ENCODE data around the gene SSTR5.

The SSTR5 gene

GRCh38 chr16:1067629-1068028, 4.9 kb upstream of the SSTR5 start:
- DNase-seq, result no peak
- no peak for TF ChIP-seq POLR2A (IDR thresholded peaks at IDR 0.05; ENCODE audit: low read length)
- no peak for TF ChIP-seq GATA1 (IDR thresholded peaks at IDR 0.05; ENCODE audit: low read depth, low read length)

DNA sequence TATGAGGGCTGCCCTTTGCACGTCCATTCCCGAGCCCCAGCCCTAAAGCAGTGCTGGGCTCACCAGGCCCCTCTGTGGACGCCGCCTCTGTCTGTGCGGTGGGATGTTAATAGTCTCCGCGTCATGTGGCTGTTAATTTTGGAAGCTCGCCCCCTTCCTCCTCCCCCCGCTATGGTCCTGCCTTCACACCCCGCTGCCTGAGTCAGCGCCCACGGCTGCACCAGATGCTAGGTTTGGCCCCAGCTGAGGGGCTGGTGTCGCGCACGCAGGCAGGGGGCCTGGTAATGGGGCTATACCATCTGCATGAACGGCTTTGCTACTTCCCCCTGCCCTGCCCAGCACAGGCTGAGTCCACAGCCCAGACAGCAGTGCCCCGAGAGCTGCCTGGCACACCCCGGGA, 4.1 kb upstream of the SSTR5 start:
- DNase-seq, result no peak
- TF ChIP-seq GATA1 (IDR thresholded peaks at IDR 0.05; ENCODE audit: low read depth, low read length) (no peak), POLR2A (IDR thresholded peaks at IDR 0.05; ENCODE audit: low read length) (no peak)

GRCh38 chr16:1069154-1069553, 3.4 kb upstream of the SSTR5 start:
- TF ChIP-seq POLR2A (IDR thresholded peaks at IDR 0.05; ENCODE audit: low read length) (no peak), GATA1 (IDR thresholded peaks at IDR 0.05; ENCODE audit: low read depth, low read length) (no peak)
- DNase-seq, result no peak

DNA sequence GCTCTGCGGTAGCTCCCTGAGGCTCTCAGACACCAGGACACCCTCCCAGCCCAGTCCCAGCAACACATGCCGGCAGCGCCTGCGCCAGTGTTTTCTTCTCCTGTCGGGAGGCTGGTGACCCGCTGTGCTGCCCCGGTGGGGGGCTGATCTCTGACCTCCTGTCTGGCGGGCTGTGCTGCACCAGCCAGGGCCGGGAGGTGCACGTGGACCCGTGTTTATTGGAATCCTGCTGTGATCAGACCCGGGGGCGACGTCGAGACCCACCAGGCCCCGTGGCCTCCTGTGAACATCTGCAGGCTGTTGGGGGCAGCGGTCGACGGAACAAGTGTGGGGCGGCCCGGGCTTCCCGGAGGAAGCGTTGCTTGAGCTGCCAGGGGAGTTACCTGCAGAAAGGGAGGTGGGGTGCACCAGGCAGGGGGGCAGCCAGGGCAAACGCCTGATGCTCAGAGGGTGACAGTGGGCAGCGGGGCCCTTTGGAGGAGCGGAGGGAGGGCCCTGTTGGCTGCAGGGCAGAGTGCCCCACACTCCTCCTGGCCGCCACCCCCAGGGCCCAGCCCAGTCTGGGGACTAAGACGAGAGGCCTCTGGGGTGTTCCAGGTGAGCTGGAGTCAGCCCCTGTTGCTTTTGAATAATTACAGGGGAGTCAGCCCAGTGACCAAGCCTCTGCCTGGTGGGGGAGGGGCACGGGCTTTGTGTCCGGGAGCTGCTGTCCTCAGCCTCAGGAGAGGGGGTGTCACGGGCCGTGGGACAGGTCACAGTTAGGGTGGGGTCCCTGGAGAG, 2.3 kb upstream of the SSTR5 start:
- TF ChIP-seq GATA1 (IDR thresholded peaks at IDR 0.05; ENCODE audit: low read depth, low read length) (no peak), POLR2A (IDR thresholded peaks at IDR 0.05; ENCODE audit: low read length) (no peak)
- no peak for DNase-seq

- no peak for TF ChIP-seq POLR2A (IDR thresholded peaks at IDR 0.05; ENCODE audit: low read length)
- TF ChIP-seq GATA1 (IDR thresholded peaks at IDR 0.05; ENCODE audit: low read depth, low read length), result no peak
- no peak for DNase-seq
Observed at GRCh38 chr16:1070864-1071408, 1.6 kb upstream of the SSTR5 start.

DNA sequence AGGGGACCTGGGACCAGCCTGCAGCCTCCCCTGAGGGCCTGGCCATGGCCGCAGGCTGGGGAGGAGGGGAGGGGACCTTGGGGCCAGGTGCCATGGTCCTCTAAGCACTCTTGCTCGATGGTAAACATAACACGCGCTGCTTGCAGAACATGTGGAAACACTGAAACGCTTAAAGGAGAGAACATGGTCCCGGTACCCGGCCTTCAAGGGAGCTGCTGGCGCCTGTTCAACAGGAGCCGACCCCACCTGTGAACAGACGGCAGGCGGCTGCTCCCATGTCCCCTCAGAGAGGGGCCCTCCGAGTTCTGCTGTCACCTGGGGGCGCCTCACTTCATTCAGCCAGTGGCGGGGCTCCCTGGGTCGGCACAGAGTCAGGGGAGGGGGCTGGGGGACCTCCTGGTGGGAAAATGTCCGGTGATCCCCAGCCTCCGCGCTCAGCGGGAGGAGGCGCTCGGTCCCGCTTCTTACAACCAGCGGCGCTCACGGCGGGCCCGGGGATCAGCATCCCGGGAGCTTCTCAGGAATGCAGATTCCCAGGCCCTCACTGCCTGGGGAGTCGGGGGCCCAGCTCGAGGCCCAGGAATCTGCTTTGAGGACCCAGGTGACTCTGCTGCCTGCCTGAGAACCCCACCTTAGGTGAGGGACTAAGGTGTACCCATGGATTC, 854 bp upstream of the SSTR5 start:
- TF ChIP-seq GATA1 (IDR thresholded peaks at IDR 0.05; ENCODE audit: low read depth, low read length) (no peak), POLR2A (IDR thresholded peaks at IDR 0.05; ENCODE audit: low read length) (no peak)
- DNase-seq, result no peak

DNA sequence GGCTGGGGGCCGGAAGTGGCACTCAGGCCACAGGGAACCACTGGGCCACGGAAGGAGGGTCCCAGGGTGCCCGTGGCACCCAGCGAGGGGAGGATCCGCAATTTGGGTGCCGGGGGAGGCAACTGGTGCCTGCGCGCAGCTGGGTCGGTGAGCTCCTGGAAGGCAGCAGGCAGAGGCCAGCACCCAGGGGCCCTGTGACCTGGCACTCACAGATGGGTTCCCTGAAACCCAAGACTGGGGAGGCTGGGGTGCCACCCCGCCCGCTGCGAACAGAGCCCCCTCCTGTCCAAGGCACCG, 663 bp downstream of the SSTR5 start:
- no peak for DNase-seq
- TF ChIP-seq GATA1 (IDR thresholded peaks at IDR 0.05; ENCODE audit: low read depth, low read length), result no peak
- TF ChIP-seq POLR2A (IDR thresholded peaks at IDR 0.05; ENCODE audit: low read length), result no peak

DNA sequence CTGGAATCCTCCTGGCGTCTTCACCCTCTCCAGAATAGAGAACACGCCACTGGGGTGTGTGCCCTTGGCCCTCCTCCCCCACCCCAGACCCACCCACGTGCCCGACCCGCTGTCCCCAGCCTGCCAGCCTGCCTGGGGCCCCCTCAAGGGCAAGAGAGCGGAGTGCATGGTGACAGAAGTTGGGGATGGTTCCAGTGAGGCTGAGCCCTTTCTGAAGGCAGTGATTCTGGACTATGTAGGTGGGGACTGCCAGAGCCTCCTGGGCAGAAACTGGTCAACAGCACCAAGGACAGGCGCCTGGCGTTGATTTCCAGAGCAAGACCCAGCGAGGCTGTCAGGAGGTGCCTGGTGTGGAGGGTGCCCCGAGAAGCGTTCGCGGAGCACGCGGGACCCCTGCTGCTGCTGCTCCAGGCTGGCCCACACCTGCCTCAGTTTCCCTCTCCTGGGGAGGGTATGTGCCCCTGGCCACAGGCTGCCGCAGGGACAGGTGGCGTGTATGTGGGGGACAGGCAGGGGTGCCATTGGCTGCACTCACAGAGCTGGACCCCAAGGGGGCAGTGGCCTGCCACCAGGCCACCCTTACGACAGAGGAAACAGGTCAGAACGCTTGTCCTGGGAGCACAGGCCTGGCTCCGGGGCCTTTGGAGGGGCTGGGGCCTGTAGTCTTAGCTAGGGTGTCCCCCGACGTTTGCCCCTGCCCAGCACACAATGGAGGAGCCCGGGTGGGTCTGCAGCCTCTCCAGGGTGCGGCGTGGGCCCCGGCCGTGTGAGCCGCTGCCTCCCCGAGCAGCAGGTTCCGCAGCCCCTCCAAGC, 1.2 kb downstream of the SSTR5 start:
- TF ChIP-seq POLR2A (IDR thresholded peaks at IDR 0.05; ENCODE audit: low read length) (no peak), GATA1 (IDR thresholded peaks at IDR 0.05; ENCODE audit: low read depth, low read length) (no peak)
- DNase-seq, result no peak

- no peak for TF ChIP-seq POLR2A (IDR thresholded peaks at IDR 0.05; ENCODE audit: low read length)
- TF ChIP-seq GATA1 (IDR thresholded peaks at IDR 0.05; ENCODE audit: low read depth, low read length), result no peak
- DNase-seq, result no peak
Observed at GRCh38 chr16:1074379-1074649, 1.8 kb downstream of the SSTR5 start.

DNA sequence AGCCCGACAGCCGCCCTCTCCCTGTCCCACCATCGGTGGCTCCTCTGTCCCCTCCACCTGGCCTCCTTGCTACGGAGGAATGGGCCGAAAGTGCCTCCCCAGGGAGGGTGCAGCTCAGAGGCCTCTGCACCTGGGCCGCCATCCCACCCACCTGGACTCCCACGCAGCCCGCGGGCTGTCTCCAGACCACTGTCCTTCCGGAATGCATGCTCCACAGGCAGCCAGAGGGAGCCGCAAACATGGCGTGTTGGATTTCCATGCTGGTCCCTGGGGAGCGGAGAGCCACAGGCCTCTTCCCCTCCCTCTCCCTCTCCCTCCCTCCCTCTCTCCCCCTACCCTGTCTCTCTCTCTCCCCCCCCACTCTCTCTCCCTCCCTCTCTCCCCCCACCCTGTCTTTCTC, 3.0 kb downstream of the SSTR5 start:
- TF ChIP-seq POLR2A (IDR thresholded peaks at IDR 0.05; ENCODE audit: low read length) (no peak), GATA1 (IDR thresholded peaks at IDR 0.05; ENCODE audit: low read depth, low read length) (no peak)
- DNase-seq, result no peak

DNA sequence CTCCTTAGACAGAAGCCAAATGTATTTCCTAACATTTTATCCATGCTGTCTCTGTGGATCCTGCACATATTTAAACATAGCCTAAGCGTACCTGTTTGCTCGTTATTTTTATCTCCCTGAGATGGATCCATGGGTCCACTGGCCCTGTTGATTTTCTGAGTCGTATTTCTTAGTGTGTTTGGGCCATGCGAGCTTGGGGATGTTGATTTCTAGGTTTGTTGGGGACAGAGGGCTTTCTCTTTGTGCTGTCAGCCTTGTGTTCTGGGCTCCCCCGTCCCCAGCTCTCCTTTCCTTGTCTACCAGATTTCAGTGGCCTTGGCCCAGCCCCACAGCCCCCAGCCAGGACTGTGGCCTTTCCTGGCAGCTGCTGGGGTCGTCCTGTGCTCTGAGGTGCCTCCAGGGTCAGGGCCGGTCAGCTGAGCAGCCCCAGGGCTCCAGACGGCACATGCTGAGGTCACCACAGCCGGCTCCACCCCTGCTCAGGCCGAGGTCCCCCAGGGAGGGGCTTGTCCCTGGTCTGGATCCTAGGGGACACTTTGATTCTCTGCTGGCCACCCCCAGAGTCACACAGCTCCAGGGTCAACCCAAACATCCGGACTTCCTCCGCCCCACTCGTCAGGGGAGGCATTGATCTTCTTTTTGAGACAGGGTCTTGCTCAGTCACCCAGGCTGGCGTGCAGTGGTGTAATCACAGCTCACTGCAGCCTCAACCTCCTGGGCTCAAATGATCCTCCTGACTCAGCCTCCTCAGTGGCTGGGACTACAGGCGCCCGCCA, 4.4 kb downstream of the SSTR5 start:
- TF ChIP-seq POLR2A (IDR thresholded peaks at IDR 0.05; ENCODE audit: low read length) (no peak), GATA1 (IDR thresholded peaks at IDR 0.05; ENCODE audit: low read depth, low read length) (no peak)

GRCh38 chr16:1077877-1078578, 5.5 kb downstream of the SSTR5 start:
- TF ChIP-seq POLR2A (IDR thresholded peaks at IDR 0.05; ENCODE audit: low read length), result no peak
- TF ChIP-seq GATA1 (IDR thresholded peaks at IDR 0.05; ENCODE audit: low read depth, low read length), result no peak
- no peak for DNase-seq

More for the DNA sequence above, 4.4 kb downstream of the SSTR5 start:
- no peak for DNase-seq

DNA sequence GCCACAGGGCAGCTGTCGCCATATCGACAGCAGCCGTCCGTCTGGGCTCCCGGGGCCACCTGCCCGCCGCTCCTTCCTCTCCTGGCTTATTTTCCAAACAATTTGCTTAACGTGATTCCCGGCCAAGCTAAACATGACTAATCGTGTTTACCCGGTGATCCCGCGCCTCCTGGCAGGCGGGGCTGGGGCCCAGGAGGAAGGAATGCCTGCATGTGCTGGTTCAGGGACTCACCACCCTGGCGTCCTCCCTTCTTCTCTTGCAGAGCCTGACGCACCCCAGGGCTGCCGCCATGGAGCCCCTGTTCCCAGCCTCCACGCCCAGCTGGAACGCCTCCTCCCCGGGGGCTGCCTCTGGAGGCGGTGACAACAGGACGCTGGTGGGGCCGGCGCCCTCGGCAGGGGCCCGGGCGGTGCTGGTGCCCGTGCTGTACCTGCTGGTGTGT, 6.1 kb downstream of the SSTR5 start:
- no peak for DNase-seq
- no peak for TF ChIP-seq POLR2A (IDR thresholded peaks at IDR 0.05; ENCODE audit: low read length)
- TF ChIP-seq GATA1 (IDR thresholded peaks at IDR 0.05; ENCODE audit: low read depth, low read length), result no peak

Measured in erythroblast (primary cell).